ENCODE data around the gene SWI5.

GRCh38 chr9:128242828-128243214 is 33.3 kb upstream of the SWI5 start:
- TF ChIP-seq CTCF (IDR thresholded peaks at IDR 0.05; ENCODE audit: insufficient read depth, low read depth, low read length) = no peak
- no peak for TF ChIP-seq EZH2 (IDR thresholded peaks at IDR 0.05; ENCODE audit: insufficient read depth, low read length)

All from astrocyte (in vitro differentiated cells and primary cell).